B cell (primary cell): ENCODE results near the gene ARL4A.

ENCODE experiments used
- EZH2 ChIP-seq: IDR thresholded peaks from 2 replicates; pipeline ENCODE4 v1.6.1; 2012; ENCODE audit warnings: borderline replicate concordance, low read depth, mild to moderate bottlenecking, moderate library complexity, low read length; ENCODE audit not compliant: insufficient read depth, poor library complexity, severe bottlenecking
- TF ChIP-seq, protein P1 (sequence below): fragments of 200-600 bp; IDR thresholded peaks from one replicate; pipeline ENCODE4 v1.8.0; 2022; ENCODE audit warnings: antibody characterized with exemption, mild to moderate bottlenecking

DNA sequence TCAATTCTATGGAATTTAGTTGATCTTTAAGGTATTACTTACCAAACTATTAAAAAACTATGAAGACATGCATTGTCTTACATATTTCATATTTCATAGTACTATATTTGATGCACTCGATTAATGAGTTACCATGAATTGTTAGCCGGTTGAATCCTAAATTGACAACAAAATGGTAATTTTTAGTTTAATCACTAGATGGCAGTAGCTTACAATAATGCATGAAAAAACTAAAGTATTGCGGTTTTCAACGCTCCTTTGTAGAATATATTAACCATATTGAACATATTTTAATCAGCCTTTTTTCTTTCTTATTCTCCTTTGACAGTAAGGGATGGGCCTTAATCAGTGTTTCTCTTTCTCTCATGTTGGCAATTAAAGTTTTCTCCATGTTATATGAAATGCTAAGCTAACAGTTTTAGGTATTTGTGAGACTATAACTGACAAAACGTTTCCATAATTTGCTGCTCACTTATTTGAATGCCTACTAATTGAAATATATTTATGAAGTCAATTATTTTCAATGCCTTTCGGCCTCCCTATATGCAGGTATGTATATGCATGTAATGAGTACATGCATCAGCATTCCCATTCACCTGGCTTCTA is 48.5 kb upstream of the ARL4A start:
- TF ChIP-seq, protein P1, sequence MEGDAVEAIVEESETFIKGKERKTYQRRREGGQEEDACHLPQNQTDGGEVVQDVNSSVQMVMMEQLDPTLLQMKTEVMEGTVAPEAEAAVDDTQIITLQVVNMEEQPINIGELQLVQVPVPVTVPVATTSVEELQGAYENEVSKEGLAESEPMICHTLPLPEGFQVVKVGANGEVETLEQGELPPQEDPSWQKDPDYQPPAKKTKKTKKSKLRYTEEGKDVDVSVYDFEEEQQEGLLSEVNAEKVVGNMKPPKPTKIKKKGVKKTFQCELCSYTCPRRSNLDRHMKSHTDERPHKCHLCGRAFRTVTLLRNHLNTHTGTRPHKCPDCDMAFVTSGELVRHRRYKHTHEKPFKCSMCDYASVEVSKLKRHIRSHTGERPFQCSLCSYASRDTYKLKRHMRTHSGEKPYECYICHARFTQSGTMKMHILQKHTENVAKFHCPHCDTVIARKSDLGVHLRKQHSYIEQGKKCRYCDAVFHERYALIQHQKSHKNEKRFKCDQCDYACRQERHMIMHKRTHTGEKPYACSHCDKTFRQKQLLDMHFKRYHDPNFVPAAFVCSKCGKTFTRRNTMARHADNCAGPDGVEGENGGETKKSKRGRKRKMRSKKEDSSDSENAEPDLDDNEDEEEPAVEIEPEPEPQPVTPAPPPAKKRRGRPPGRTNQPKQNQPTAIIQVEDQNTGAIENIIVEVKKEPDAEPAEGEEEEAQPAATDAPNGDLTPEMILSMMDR, result peak; percentile 87
- no peak for TF ChIP-seq EZH2
